Gastrocnemius medialis (tissue), 4 donors: Measurements from ENCODE around the gene EIF4A2. TPM values are rescaled to one million over a fixed set of nuclear protein-coding genes. Genes with fewer than 3 reads are reported as not detected.
A peak's percentile ranks its signal among the peaks of the same experiment; 100 is the strongest.

ENCODE experiments used
- ATAC-seq, 2 donors: fragments of 150-250 bp; one replicate each; pipeline ENCODE4 v1.9.1; 2016
- DNase-seq, 2 donors: peaks; one replicate each; pipeline ENCODE4 v3.0.0-alpha.2; 2019
- H3K27ac ChIP-seq, 4 donors: fragments of 200-600 bp; sonication (generic); 1 replicate in 1 of 4; 2 replicates in 3 of 4; pipeline ENCODE4 v1.5.1; 2016 to 2018; ENCODE audit warnings: mild to moderate bottlenecking in 2 of 4, moderate library complexity in 1 of 4
- H3K27me3 ChIP-seq, 3 donors: fragments of 200-600 bp; sonication (generic) in 2 of 3; 1 replicate in 1 of 3; 2 replicates in 2 of 3; pipeline versions ENCODE4 v1.5.1 to v1.6.0; 2016 to 2019; ENCODE audit warnings: mild to moderate bottlenecking in 1 of 3, moderate library complexity in 1 of 3
- H3K36me3 ChIP-seq, 2 donors: fragments of 200-600 bp; sonication (generic) in 1 of 2; one replicate each; pipeline ENCODE4 v1.5.1; 2017 to 2018
- H3K4me1 ChIP-seq, 2 donors: fragments of 200-600 bp; sonication (generic) in 1 of 2; one replicate each; pipeline ENCODE4 v1.5.1; 2016 to 2017; ENCODE audit warnings: mild to moderate bottlenecking in 2 of 2
- H3K4me3 ChIP-seq, 4 donors: fragments of 200-600 bp; sonication (generic) in 3 of 4; 1 replicate in 1 of 4; 2 replicates in 3 of 4; pipeline ENCODE4 v1.5.1; 2016 to 2019; ENCODE audit warnings: mild to moderate bottlenecking in 2 of 4
- H3K9me3 ChIP-seq, 3 donors: fragments of 200-600 bp; sonication (generic) in 2 of 3; 1 replicate in 1 of 3; 2 replicates in 2 of 3; pipeline ENCODE4 v1.5.1; 2016 to 2019
- CTCF ChIP-seq, 5 experiments: fragments of 450-650 bp in 3 of 5; fragments of 200-600 bp in 2 of 5; sonication (generic) in 2 of 5; IDR thresholded peaks in 4 of 5; conservative IDR thresholded peaks in 1 of 5; 1 replicate in 4 of 5; 2 replicates in 1 of 5; pipeline ENCODE4 v1.5.1; 2016 to 2019; ENCODE audit warnings: antibody characterized with exemption in 5 of 5, mild to moderate bottlenecking in 3 of 5, moderate library complexity in 3 of 5
- POLR2A ChIP-seq, 2 donors: fragments of 450-650 bp; IDR thresholded peaks; one replicate each; pipeline ENCODE4 v1.6.1; 2017; ENCODE audit warnings: antibody characterized with exemption in 2 of 2, mild to moderate bottlenecking in 2 of 2, moderate library complexity in 2 of 2
- in situ Hi-C, 4 donors: fragments of 200-750 bp; cut with MboI; loops; one replicate each; pipeline versions ENCODE4 v1.15.0 to v1.8.0; 2017; ENCODE audit warnings: low sequenced_read_pairs in 4 of 4
- intact Hi-C: fragments of 100-400 bp; cut with DNase I; formaldehyde crosslinking; loops from one replicate; pipeline ENCODE4 v1.15.1; 2023; ENCODE audit warnings: low total_unique reads
- total RNA-seq, 4 donors: library from RNA; depleted of rRNA; stranded (reverse); fragments of >200 nt; gene quantifications; one replicate each; pipeline versions ENCODE4 v1.1.0 to v1.2.3, GENCODE V29; 2016

Gene EIF4A2
- total RNA-seq, 4 donors from 2014 or later: 531 to 622 (median 574) TPM

GRCh38 chr3:186786922-186787321 lies 3.5 kb downstream of the EIF4A2 start:
- intact Hi-C loops: loop anchor here (10.0 kb wide), 2 partner anchors 682 to 928 kb away; partner anchors contain the start of gene ETV5
- peak overlapping the region in 1 of 4 donors; percentile 93 for H3K4me3 ChIP-seq

GRCh38 chr3:186787642-186788481 lies 4.5 kb downstream of the EIF4A2 start:
- H3K9me3 ChIP-seq: no peaks in the 10 kb centered on the region
- no peaks in the 10 kb centered on the region for H3K27me3 ChIP-seq
- peak overlapping the region in 1 of 4 donors; percentile 19 for H3K27ac ChIP-seq
- peaks cover 11 to 59% of the 10 kb centered on the region in 2 donors for H3K36me3 ChIP-seq
- no peak for TF ChIP-seq POLR2A (IDR thresholded peaks at IDR 0.05)
- TF ChIP-seq CTCF (IDR thresholded peaks at IDR 0.05 in 4 of 5, conservative IDR thresholded peaks at IDR 0.05 in 1 of 5): no peak
- intact Hi-C loops (loop anchor here (10.0 kb wide), 2 partner anchors 683 to 927 kb away; partner anchors contain the start of gene ETV5), in situ Hi-C loops (loop anchor here in 3 of 4 donors (25.0 kb wide), 3 partner anchors 226 to 1201 kb away; partner anchors contain the start of genes TRA2B (in 3 of the 3), DNAJB11 (in 1 of the 3), SENP2 (in 1 of the 3) and TBCCD1 (in 1 of the 3))
- peaks cover 38 to 42% of the 10 kb centered on the region in 2 donors for H3K4me1 ChIP-seq
- no peak for ATAC-seq
- H3K4me3 ChIP-seq: no peak overlapping the region
- DNase-seq: no peak

More at GRCh38 chr3:186786922-186787321, 3.5 kb downstream of the EIF4A2 start:
- H3K36me3 ChIP-seq: peaks cover 11 to 59% of the 10 kb centered on the region in 2 donors
- DNase-seq: no peak
- peak overlapping the region in 1 of 4 donors; percentile 19 for H3K27ac ChIP-seq
- no peaks in the 10 kb centered on the region for H3K9me3 ChIP-seq
- H3K27me3 ChIP-seq: no peaks in the 10 kb centered on the region
- in situ Hi-C loops: loop anchor here in 3 of 4 donors (25.0 kb wide), 3 partner anchors 225 to 1200 kb away; partner anchors contain the start of genes TRA2B (in 3 of the 3), DNAJB11 (in 1 of the 3), SENP2 (in 1 of the 3) and TBCCD1 (in 1 of the 3)
- peaks cover 38 to 49% of the 10 kb centered on the region in 2 donors for H3K4me1 ChIP-seq
- ATAC-seq: no peak
- TF ChIP-seq POLR2A (IDR thresholded peaks at IDR 0.05) (no peak), CTCF (IDR thresholded peaks at IDR 0.05 in 4 of 5, conservative IDR thresholded peaks at IDR 0.05 in 1 of 5) (no peak)

GRCh38 chr3:186788482-186789370 lies 5.3 kb downstream of the EIF4A2 start:
- DNase-seq (no peak), ATAC-seq (no peak)
- Histone ChIP-seq H3K4me3 (no peak overlapping the region), H3K36me3 (peaks cover 11 to 59% of the 10 kb centered on the region in 2 donors), H3K4me1 (peaks cover 38 to 42% of the 10 kb centered on the region in 2 donors), H3K9me3 (no peaks in the 10 kb centered on the region), H3K27me3 (no peaks in the 10 kb centered on the region), H3K27ac (no peak overlapping the region)
- TF ChIP-seq POLR2A (IDR thresholded peaks at IDR 0.05) (no peak), CTCF (IDR thresholded peaks at IDR 0.05 in 4 of 5, conservative IDR thresholded peaks at IDR 0.05 in 1 of 5) (no peak)
- in situ Hi-C loops (loop anchor here in 3 of 4 donors (25.0 kb wide), 3 partner anchors 226 to 1201 kb away; partner anchors contain the start of genes TRA2B (in 3 of the 3), DNAJB11 (in 1 of the 3), SENP2 (in 1 of the 3) and TBCCD1 (in 1 of the 3)), intact Hi-C loops (loop anchor here (10.0 kb wide), 2 partner anchors 684 to 926 kb away; partner anchors contain the start of gene ETV5)
